ENCODE results near the gene CFAP300.

The CFAP300 gene

DNA sequence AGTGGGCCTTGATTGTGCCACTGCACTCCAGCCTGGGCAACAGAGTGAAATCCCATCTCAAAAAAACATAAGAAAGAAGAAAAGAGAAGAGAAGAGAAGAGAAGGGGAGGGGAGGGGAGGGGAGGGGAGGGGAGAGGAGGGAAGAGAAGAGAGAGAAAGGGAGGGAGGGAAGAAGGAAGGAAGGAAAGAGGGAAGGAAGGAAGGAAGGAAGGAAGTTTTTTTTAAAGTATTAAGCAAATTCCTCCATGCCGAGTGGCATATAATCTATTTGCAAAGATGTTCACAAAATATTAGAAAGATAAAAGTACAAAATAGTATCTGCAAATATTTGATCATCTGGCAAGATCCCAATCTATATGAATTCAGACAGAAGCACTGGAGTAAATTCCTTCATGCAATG, 10.5 kb upstream of the CFAP300 start:
- Histone ChIP-seq H3K79me2 (ENCODE audit: insufficient read depth, low read length) (no peaks in the 10 kb centered on the region), H3K4me3 (ENCODE audit: low read depth, low read length, poor library complexity, severe bottlenecking) (no peak overlapping the region), H3K9ac (ENCODE audit: low read length) (no peak overlapping the region), H2AFZ (ENCODE audit: low read length) (no peak overlapping the region), H3K9me3 (ENCODE audit: low read length) (no peaks in the 10 kb centered on the region), H3K27me3 (ENCODE audit: insufficient read depth, low read length) (no peaks in the 10 kb centered on the region), H3K36me3 (ENCODE audit: insufficient read depth, low read length) (no peaks in the 10 kb centered on the region), H3K4me2 (ENCODE audit: low read length) (no peak overlapping the region), H3F3A (ENCODE audit: insufficient read depth, low read length) (no peaks in the 10 kb centered on the region), H3K4me1 (ENCODE audit: insufficient read depth, low read length, severe bottlenecking) (no peaks in the 10 kb centered on the region), H3K9me2 (ENCODE audit: low read depth, low read length) (no peaks in the 10 kb centered on the region), H4K20me1 (ENCODE audit: insufficient read depth, low read length) (no peaks in the 10 kb centered on the region), H3K27ac (ENCODE audit: low read depth, low read length, poor library complexity, severe bottlenecking) (no peak overlapping the region)
- TF ChIP-seq EZH2 (IDR thresholded peaks at IDR 0.05; ENCODE audit: borderline replicate concordance, low read length) = no peak

- no peak overlapping the region for H3K4me3 ChIP-seq (ENCODE audit: low read depth, low read length, poor library complexity, severe bottlenecking)
- no peak overlapping the region for H3K4me2 ChIP-seq (ENCODE audit: low read length)
- TF ChIP-seq EZH2 (IDR thresholded peaks at IDR 0.05; ENCODE audit: borderline replicate concordance, low read length) = no peak
- TF ChIP-seq, protein P1, sequence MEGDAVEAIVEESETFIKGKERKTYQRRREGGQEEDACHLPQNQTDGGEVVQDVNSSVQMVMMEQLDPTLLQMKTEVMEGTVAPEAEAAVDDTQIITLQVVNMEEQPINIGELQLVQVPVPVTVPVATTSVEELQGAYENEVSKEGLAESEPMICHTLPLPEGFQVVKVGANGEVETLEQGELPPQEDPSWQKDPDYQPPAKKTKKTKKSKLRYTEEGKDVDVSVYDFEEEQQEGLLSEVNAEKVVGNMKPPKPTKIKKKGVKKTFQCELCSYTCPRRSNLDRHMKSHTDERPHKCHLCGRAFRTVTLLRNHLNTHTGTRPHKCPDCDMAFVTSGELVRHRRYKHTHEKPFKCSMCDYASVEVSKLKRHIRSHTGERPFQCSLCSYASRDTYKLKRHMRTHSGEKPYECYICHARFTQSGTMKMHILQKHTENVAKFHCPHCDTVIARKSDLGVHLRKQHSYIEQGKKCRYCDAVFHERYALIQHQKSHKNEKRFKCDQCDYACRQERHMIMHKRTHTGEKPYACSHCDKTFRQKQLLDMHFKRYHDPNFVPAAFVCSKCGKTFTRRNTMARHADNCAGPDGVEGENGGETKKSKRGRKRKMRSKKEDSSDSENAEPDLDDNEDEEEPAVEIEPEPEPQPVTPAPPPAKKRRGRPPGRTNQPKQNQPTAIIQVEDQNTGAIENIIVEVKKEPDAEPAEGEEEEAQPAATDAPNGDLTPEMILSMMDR (IDR thresholded peaks at IDR 0.05; ENCODE audit: low read length) = no peak
- H3K36me3 ChIP-seq (ENCODE audit: insufficient read depth, low read length) = no peaks in the 10 kb centered on the region
- no peak overlapping the region for H2AFZ ChIP-seq (ENCODE audit: low read length)
- no peak overlapping the region for H3K27ac ChIP-seq (ENCODE audit: low read depth, low read length, poor library complexity, severe bottlenecking)
- H3K4me1 ChIP-seq (ENCODE audit: insufficient read depth, low read length, severe bottlenecking) = no peaks in the 10 kb centered on the region
- no peak overlapping the region for H3K9ac ChIP-seq (ENCODE audit: low read length)
- no peaks in the 10 kb centered on the region for H3K27me3 ChIP-seq (ENCODE audit: insufficient read depth, low read length)
- H3F3A ChIP-seq (ENCODE audit: insufficient read depth, low read length) = no peaks in the 10 kb centered on the region
- no peaks in the 10 kb centered on the region for H4K20me1 ChIP-seq (ENCODE audit: insufficient read depth, low read length)
- no peaks in the 10 kb centered on the region for H3K9me3 ChIP-seq (ENCODE audit: low read length)
- H3K9me2 ChIP-seq (ENCODE audit: low read depth, low read length) = no peaks in the 10 kb centered on the region
- no peaks in the 10 kb centered on the region for H3K79me2 ChIP-seq (ENCODE audit: insufficient read depth, low read length)
Measured at GRCh38 chr11:102046841-102047240, 396 bp upstream of the CFAP300 start.

DNA sequence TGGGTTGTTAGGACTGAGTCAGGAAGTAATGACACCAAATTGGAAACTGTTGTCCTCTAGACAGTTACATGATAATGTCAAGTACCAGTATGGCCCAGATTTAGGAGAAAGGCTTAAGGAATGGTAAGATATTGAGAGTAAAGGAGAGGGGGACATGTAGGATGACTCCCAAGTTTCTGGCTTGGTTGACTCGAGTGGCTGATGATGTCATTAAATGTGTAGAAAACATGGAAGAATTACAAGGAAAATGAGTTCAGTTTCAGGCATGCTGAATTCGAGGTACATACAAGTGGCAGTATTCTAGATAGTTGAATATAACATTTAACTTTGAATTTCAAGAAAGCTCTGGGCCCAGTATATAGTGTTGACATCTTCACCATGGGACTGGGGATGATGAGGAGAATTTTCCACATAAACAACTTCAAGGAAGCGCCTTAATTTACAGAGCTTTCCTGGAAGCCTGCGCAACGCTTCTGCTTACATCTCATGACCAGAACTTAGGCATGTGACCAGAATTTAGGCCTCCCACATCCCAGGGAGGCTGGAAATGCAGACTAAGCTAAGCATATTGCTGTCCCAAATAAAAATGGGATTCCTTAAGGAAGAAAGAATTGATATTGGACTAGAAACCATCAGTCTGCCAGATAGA, 3.8 kb downstream of the CFAP300 start:
- no peaks in the 10 kb centered on the region for H3K36me3 ChIP-seq (ENCODE audit: insufficient read depth, low read length)
- H3K27me3 ChIP-seq (ENCODE audit: insufficient read depth, low read length) = no peaks in the 10 kb centered on the region
- no peak overlapping the region for H3K27ac ChIP-seq (ENCODE audit: low read depth, low read length, poor library complexity, severe bottlenecking)
- H3K4me3 ChIP-seq (ENCODE audit: low read depth, low read length, poor library complexity, severe bottlenecking) = no peak overlapping the region
- H3K9me2 ChIP-seq (ENCODE audit: low read depth, low read length) = no peaks in the 10 kb centered on the region
- H3K4me2 ChIP-seq (ENCODE audit: low read length) = no peak overlapping the region
- H4K20me1 ChIP-seq (ENCODE audit: insufficient read depth, low read length) = no peaks in the 10 kb centered on the region
- no peaks in the 10 kb centered on the region for H3K9me3 ChIP-seq (ENCODE audit: low read length)
- no peaks in the 10 kb centered on the region for H3F3A ChIP-seq (ENCODE audit: insufficient read depth, low read length)
- no peak for TF ChIP-seq EZH2 (IDR thresholded peaks at IDR 0.05; ENCODE audit: borderline replicate concordance, low read length)
- TF ChIP-seq, protein P1 (IDR thresholded peaks at IDR 0.05; ENCODE audit: low read length) = no peak
- no peak overlapping the region for H2AFZ ChIP-seq (ENCODE audit: low read length)
- H3K9ac ChIP-seq (ENCODE audit: low read length) = no peak overlapping the region
- H3K79me2 ChIP-seq (ENCODE audit: insufficient read depth, low read length) = no peaks in the 10 kb centered on the region
- H3K4me1 ChIP-seq (ENCODE audit: insufficient read depth, low read length, severe bottlenecking) = no peaks in the 10 kb centered on the region

DNA sequence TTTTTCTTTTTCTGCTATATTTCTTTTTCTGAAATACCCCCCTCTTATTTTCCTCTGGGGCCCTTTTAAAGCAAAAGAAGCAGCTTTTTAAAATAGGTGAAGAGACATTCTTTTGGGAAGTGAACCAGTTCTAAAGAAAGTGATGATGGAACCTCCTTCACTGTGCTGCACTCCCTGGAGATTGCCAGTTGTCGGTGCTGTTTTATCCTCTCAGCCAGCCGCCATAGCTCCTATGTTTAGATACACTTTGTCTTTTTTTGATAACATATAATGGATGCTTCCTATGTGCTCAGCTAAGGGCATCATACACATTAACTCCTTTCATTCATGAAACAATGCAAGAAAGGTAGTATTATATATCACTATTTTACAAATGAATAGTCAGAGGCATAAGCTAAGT, 14.0 kb downstream of the CFAP300 start:
- H3K4me3 ChIP-seq (ENCODE audit: low read depth, low read length, poor library complexity, severe bottlenecking) = no peak overlapping the region
- no peak overlapping the region for H3K27ac ChIP-seq (ENCODE audit: low read depth, low read length, poor library complexity, severe bottlenecking)
- H3K9ac ChIP-seq (ENCODE audit: low read length) = no peak overlapping the region
- H3K4me2 ChIP-seq (ENCODE audit: low read length) = no peak overlapping the region
- no peaks in the 10 kb centered on the region for H4K20me1 ChIP-seq (ENCODE audit: insufficient read depth, low read length)
- H3K27me3 ChIP-seq (ENCODE audit: insufficient read depth, low read length) = no peaks in the 10 kb centered on the region
- H3K36me3 ChIP-seq (ENCODE audit: insufficient read depth, low read length) = no peaks in the 10 kb centered on the region
- TF ChIP-seq, protein P1 (IDR thresholded peaks at IDR 0.05; ENCODE audit: low read length) = peak; percentile 37
- TF ChIP-seq EZH2 (IDR thresholded peaks at IDR 0.05; ENCODE audit: borderline replicate concordance, low read length) = no peak
- no peaks in the 10 kb centered on the region for H3K79me2 ChIP-seq (ENCODE audit: insufficient read depth, low read length)
- no peaks in the 10 kb centered on the region for H3K4me1 ChIP-seq (ENCODE audit: insufficient read depth, low read length, severe bottlenecking)
- no peaks in the 10 kb centered on the region for H3K9me3 ChIP-seq (ENCODE audit: low read length)
- H2AFZ ChIP-seq (ENCODE audit: low read length) = no peak overlapping the region
- no peaks in the 10 kb centered on the region for H3F3A ChIP-seq (ENCODE audit: insufficient read depth, low read length)
- H3K9me2 ChIP-seq (ENCODE audit: low read depth, low read length) = no peaks in the 10 kb centered on the region
